ENCODE results near the gene ELOB. TPM values are rescaled to one million over a fixed set of nuclear protein-coding genes. Genes with fewer than 3 reads are reported as not detected.
A peak's percentile ranks its signal among the peaks of the same experiment; 100 is the strongest.

ELOB gene
- total RNA-seq, 2 donors from 2014 or later = 264 to 272 TPM

DNA sequence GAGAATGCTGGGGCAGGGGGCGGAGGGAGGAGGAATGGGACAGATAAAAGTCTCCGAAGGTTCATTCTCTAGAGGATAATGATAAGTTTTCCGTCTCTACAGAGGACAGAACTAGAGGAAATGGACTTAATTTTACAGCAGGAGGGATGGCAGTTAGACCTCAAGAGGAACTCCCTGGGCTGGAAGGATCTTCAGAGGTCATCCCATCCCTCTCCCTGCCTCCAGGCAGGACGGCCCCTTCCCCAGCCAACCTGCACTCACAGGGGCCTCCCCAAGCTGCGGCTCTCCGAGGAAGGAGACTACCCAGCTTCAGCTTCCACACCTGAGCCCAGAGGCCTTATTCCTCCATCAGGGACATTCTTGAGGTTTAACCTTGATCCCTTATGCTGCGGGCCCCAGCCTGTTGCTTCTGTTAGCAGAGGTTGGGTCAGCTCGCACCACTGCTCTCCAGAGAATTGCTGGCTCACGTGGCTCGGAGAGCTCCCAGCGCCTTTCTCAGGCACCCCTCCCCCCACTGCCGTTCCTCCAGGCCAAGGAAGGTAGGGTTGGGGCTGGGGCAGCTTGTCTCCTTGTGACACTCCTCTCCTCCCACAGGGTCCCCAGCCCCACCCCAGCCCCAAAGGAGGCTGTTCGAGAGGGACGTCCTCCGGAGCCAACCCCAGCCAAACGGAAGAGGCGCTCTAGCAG is 8.5 kb downstream of the ELOB start:
- no peak overlapping the region for H3K4me3 Mint-ChIP-seq
- peaks cover 16% of the 10 kb centered on the region for H3K9me3 ChIP-seq (ENCODE audit: control insufficient read depth, low read length)
- no peaks in the 10 kb centered on the region for H3K27me3 Mint-ChIP-seq (ENCODE audit: insufficient read depth)
- no peak overlapping the region for H3K9ac ChIP-seq (ENCODE audit: extremely low read depth, low read length, poor library complexity, severe bottlenecking)
- TF ChIP-seq, protein P1, sequence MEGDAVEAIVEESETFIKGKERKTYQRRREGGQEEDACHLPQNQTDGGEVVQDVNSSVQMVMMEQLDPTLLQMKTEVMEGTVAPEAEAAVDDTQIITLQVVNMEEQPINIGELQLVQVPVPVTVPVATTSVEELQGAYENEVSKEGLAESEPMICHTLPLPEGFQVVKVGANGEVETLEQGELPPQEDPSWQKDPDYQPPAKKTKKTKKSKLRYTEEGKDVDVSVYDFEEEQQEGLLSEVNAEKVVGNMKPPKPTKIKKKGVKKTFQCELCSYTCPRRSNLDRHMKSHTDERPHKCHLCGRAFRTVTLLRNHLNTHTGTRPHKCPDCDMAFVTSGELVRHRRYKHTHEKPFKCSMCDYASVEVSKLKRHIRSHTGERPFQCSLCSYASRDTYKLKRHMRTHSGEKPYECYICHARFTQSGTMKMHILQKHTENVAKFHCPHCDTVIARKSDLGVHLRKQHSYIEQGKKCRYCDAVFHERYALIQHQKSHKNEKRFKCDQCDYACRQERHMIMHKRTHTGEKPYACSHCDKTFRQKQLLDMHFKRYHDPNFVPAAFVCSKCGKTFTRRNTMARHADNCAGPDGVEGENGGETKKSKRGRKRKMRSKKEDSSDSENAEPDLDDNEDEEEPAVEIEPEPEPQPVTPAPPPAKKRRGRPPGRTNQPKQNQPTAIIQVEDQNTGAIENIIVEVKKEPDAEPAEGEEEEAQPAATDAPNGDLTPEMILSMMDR (conservative IDR thresholded peaks at IDR 0.05) = no peak
- DNase-seq = no peak
- H3K9me3 Mint-ChIP-seq = peaks cover 7% of the 10 kb centered on the region
- H3K4me3 ChIP-seq (ENCODE audit: low read length) = no peak overlapping the region
- peak overlapping the region; percentile 48 for H3K27ac Mint-ChIP-seq
- peaks cover 3% of the 10 kb centered on the region for H3K4me1 ChIP-seq (ENCODE audit: control insufficient read depth, insufficient read depth, low read length)
- H3K4me1 Mint-ChIP-seq = no peaks in the 10 kb centered on the region
- 95% methylated on average over 17 of the region's 17 CpGs for WGBS, 2 experiments (ENCODE audit: insufficient coverage in 1 of 2, insufficient read length in 1 of 2)
- no peaks in the 10 kb centered on the region for H3K27me3 ChIP-seq (ENCODE audit: control insufficient read depth, insufficient read depth, low read length, poor library complexity, severe bottlenecking)
- H3K36me3 ChIP-seq (ENCODE audit: control insufficient read depth, insufficient read depth, low read length) = peaks cover 96% of the 10 kb centered on the region
- peak overlapping the region; percentile 32 for H3K27ac ChIP-seq (ENCODE audit: low read depth, low read length)
- H3K36me3 Mint-ChIP-seq (ENCODE audit: low read depth) = peaks cover 90% of the 10 kb centered on the region

DNA sequence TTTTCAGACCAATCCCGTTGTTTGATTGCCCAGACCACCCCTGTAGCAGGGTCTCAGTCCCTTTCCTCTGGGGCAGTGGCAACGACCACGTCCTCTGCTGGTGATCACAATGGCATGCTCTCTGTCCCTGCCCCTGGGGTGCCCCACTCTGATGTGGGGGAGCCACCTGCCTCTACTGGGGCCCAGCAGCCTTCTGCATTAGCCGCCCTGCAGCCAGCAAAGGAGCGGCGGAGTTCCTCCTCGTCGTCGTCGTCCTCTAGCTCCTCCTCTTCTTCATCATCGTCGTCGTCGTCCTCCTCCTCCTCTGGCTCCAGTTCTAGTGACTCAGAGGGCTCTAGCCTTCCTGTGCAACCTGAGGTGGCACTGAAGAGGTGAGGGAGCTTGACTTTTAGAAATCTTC is 9.2 kb downstream of the ELOB start:
- no peaks in the 10 kb centered on the region for H3K4me1 Mint-ChIP-seq
- no peak overlapping the region for H3K9ac ChIP-seq (ENCODE audit: extremely low read depth, low read length, poor library complexity, severe bottlenecking)
- TF ChIP-seq, protein P1 (conservative IDR thresholded peaks at IDR 0.05) = no peak
- peaks cover 3% of the 10 kb centered on the region for H3K4me1 ChIP-seq (ENCODE audit: control insufficient read depth, insufficient read depth, low read length)
- H3K9me3 ChIP-seq (ENCODE audit: control insufficient read depth, low read length) = peaks cover 22% of the 10 kb centered on the region
- no peak for DNase-seq
- no peaks in the 10 kb centered on the region for H3K27me3 Mint-ChIP-seq (ENCODE audit: insufficient read depth)
- H3K4me3 Mint-ChIP-seq = no peak overlapping the region
- WGBS, 2 experiments (ENCODE audit: insufficient coverage in 1 of 2, insufficient read length in 1 of 2) = 97 to 100% methylated on average over 3 to 14 of the region's 14 CpGs
- H3K36me3 Mint-ChIP-seq (ENCODE audit: low read depth) = peaks cover 90% of the 10 kb centered on the region
- no peaks in the 10 kb centered on the region for H3K27me3 ChIP-seq (ENCODE audit: control insufficient read depth, insufficient read depth, low read length, poor library complexity, severe bottlenecking)
- peaks cover 7% of the 10 kb centered on the region for H3K9me3 Mint-ChIP-seq
- H3K4me3 ChIP-seq (ENCODE audit: low read length) = no peak overlapping the region
- H3K27ac ChIP-seq (ENCODE audit: low read depth, low read length) = no peak overlapping the region
- no peak overlapping the region for H3K27ac Mint-ChIP-seq
- peaks cover 97% of the 10 kb centered on the region for H3K36me3 ChIP-seq (ENCODE audit: control insufficient read depth, insufficient read depth, low read length)

DNA sequence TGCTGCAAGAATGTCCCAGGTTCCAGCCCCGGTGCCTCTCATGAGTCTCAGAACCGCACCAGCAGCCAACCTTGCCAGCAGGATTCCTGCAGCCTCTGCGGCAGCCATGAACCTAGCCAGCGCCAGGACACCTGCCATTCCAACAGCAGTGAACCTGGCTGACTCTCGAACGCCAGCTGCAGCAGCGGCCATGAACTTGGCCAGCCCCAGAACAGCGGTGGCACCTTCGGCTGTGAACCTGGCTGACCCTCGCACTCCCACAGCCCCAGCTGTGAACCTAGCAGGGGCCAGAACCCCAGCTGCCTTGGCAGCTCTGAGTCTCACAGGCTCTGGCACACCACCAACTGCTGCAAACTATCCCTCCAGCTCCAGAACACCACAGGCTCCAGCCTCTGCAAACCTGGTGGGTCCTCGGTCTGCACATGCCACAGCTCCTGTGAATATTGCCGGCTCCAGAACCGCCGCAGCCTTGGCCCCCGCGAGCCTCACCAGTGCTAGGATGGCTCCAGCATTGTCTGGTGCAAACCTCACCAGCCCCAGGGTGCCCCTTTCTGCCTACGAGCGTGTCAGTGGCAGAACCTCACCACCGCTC is 9.8 kb downstream of the ELOB start:
- Histone ChIP-seq H3K27me3 (ENCODE audit: control insufficient read depth, insufficient read depth, low read length, poor library complexity, severe bottlenecking) (no peaks in the 10 kb centered on the region), H3K36me3 (ENCODE audit: control insufficient read depth, insufficient read depth, low read length) (peaks cover 100% of the 10 kb centered on the region), H3K9ac (ENCODE audit: extremely low read depth, low read length, poor library complexity, severe bottlenecking) (no peak overlapping the region), H3K4me3 (ENCODE audit: low read length) (no peak overlapping the region), H3K4me1 (ENCODE audit: control insufficient read depth, insufficient read depth, low read length) (peaks cover 3% of the 10 kb centered on the region), H3K9me3 (ENCODE audit: control insufficient read depth, low read length) (peaks cover 29% of the 10 kb centered on the region), H3K27ac (ENCODE audit: low read depth, low read length) (no peak overlapping the region)
- Mint-ChIP-seq H3K4me1 (no peaks in the 10 kb centered on the region), H3K27ac (no peak overlapping the region), H3K4me3 (no peak overlapping the region), H3K9me3 (peaks cover 14% of the 10 kb centered on the region), H3K27me3 (ENCODE audit: insufficient read depth) (no peaks in the 10 kb centered on the region), H3K36me3 (ENCODE audit: low read depth) (peaks cover 92% of the 10 kb centered on the region)
- WGBS, 2 experiments (ENCODE audit: insufficient coverage in 1 of 2, insufficient read length in 1 of 2) = 95 to 96% methylated on average over 14 to 19 of the region's 19 CpGs
- TF ChIP-seq, protein P1 (conservative IDR thresholded peaks at IDR 0.05) = no peak
- DNase-seq = no peak

All from endodermal cell (in vitro differentiated cells).